ENCODE data around the gene TAF11.
"Not testable (repeated sequence)": the region's sequence is repeated elsewhere in the genome, so short reads cannot be mapped to it uniquely, and the experiment has no call there.

The TAF11 gene

DNA sequence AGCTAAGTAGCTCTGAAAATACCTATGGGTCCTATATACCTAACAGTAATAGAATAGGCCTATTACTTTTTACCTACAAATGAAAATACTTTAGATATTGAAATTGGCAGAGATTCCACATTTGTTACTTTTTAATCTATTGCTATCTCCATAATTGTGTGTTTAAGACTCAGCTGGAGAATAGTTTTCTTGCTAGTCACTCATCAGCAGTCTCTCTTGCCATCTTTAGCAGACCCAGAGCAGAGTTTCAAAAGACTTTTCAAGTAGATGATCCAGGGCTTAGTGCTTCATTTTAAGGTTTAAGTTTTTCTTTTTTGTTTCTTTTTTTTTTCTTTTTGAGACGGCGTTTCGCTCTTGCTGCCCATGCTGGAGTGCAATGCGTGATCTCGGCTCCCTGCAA, 14.1 kb upstream of the TAF11 start:
- ATAC-seq: no peak

DNA sequence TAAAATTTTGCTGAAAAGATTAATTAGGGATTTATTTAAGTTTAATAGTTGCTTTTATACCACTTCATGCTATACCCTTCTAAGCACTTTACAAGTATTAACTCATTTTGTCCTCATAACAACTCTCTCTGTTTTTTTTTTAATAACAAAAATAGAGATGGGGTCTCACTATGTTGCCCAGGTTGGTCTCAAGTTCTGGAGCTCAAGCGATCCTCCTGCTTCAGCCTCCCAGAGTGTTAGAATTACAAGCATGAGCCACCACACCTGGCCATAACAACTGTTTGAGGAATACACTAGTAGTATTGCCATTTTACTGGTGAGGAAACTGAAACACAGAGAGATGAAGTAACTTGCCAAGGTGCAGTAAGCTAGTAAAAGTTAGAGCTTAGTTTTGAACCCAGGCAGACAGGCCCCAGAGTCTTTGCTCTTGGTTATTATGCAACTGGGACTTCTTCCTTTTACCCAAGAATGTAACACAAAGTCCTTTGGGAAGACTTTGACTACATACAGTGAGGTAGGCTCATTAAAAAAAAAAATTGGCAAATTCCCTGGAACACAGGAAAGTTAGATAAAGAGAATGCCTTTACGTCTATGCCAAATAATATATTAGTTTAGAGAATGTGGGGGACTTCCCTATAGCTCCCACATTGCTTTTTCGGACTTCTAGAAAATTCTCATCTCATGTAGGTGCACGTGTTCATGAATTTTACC, 12.6 kb upstream of the TAF11 start:
- ATAC-seq: no peak

DNA sequence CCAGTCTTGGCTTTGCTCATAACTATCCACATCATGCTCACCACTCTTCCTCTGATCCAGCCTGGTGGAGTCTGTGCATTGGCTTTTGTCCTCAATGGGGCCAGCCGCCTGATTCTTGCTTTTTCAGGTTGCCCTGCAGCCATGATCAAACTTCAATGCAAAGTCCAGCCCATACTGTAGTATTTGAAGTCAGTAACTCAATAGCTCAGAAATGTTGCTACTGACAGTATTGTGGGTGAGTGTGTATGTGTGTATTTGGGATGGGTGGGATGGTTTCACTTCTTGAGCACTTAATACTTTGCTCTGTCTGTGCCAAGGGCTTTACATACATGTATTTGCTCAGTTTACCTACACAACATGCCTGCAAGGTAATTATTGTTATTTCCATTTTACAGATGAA, 11.9 kb upstream of the TAF11 start:
- not testable (repeated sequence) for ATAC-seq

DNA sequence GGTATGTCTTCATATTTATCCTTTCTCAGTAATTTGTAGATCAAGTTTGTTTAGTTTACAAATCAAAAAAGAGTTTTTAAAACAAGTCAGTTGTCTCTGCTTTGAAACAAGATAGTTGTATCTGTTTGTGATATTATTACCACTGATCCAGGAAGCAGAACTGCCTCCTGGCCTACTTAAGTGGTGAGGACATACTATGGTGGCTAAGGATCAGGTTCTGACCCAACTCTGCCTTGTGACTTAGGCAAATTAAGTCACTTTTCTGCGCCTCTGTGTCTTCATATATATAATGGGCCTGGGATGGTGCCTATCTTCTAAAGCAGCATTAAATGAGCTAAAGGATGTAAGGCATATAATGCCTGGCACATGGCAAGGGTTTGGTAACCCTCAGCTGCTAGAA, 9.9 kb upstream of the TAF11 start:
- no peak for ATAC-seq

DNA sequence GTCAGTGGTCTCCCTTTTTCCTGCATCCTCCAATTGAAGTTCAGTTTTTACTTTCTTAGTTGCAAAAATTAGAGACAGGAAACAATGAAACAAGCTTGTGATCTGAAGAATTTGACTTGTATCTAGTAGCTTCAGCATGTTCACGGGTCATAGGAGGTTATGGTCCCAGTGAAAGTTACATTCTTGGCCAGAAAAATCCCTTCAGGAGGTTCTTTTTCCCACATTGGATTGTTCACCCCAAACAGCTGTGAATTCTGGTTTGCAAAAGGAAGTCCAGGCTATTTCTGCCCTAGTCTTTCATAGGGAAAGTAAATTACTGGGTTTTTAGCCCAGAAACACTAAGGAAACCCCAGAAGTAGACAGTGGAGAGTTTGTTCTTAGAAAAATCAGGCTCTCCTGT, 9.3 kb upstream of the TAF11 start:
- ATAC-seq: no peak

DNA sequence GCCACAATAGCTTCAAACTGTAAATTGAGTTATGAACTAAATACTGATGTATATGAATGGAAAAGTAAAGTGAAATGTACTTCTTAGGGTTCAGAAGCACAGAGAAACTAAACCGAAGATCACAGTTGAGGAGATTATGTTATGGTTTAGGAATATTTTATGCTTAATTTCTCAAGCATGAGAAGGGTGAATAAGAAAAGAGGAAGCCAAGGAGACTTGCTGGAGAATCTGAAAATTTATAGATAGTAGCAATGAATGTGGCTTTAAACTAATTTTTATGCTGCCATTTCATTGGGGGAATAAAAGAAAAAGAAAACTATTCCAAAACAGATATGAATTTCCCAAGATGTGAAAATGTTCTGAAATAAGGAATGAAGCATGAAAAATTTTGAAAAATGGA, 6.9 kb upstream of the TAF11 start:
- ATAC-seq: no peak

DNA sequence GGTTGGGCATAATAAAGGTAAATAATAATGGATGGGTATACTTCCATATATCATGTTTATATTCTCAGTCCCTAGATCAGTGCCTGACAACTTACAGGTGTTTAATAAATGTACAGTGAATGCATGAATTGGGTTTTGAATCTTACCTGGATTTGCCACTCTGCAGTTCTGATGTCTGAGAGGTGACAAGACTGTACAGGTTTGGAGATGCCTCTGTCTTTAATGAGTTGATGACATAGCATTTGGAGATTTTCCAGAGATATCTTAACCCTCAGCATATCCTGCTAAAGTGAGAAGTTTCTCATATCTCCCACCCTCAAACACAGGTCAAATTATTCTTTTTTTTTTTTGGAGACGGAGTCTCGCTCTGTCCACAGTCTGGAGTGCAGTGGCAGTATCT, 3.5 kb upstream of the TAF11 start:
- no peak for ATAC-seq

DNA sequence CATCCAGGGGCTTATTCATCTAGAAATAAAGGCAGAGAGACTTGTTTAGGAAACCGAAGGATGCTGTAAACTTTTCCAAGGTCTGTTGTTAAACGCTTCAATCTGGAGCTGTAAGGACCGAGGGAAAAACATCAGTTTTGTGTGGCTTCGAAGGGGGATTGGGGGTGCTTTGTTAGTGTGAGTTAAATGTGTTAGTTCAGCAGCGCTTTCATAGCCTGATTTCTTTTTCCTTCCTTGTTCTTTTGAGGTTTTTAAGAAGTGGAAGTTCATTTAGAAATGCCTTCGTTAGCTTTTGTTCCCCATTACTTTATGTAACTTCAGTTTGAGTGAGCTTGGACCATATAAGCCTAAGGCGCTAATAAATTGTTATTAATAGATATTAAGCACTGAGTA, 2.7 kb upstream of the TAF11 start:
- no peak for ATAC-seq

DNA sequence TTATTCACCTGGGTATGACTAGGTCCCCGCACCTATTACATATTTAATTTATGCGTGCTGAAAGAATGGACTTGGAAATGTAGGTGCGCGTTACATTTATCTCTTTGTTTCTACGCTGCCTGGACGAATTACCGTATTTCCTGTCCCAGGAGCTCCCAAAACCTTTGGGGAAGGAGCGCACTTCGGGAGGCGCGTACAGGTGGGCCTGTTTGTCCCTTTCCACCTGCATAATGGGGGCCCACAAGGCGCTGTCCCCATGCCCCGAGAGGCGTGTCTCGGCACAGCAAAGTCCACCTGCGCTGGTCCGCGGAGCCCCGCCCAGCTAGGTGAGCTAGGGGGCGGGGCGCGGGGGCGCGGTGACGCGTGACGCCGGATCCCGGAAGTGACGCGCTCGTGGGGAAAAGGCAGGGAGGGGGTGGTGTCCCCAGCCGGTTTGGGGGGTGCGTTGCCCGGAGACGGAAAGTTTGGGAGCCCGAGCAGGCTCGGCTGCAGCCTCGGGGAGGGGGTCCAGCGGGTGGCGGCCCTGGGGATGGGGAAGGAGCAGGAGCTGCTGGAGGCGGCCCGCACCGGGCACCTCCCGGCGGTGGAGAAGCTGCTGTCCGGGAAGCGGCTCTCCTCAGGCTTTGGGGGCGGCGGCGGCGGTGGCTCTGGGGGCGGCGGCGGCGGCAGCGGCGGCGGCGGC, 1.2 kb upstream of the TAF11 start, which contains the start of gene ANKS1A:
TSS of gene ANKS1A (plus strand) at position 382 of the 682 bp plus-strand sequence. CDS start at position 530, 148 bp downstream.
- peak; percentile 78 to 80 for ATAC-seq

DNA sequence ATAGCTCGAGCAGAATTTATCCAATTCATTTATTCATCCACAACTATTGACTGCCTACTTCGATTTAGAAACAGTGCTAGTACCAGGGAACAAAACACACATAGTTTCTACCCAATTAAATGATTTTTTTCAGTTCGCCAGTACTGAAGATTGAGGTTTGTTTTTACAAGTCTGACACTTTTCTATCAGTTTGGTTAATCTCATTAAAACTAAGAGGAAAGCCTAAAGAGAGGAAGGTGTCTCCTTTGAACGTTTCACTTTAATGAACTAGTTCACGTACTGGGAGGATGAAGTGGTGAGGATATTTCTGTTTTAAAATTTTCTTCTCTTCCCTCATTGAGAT, 643 bp upstream of the TAF11 start:
- ATAC-seq: no peak

DNA sequence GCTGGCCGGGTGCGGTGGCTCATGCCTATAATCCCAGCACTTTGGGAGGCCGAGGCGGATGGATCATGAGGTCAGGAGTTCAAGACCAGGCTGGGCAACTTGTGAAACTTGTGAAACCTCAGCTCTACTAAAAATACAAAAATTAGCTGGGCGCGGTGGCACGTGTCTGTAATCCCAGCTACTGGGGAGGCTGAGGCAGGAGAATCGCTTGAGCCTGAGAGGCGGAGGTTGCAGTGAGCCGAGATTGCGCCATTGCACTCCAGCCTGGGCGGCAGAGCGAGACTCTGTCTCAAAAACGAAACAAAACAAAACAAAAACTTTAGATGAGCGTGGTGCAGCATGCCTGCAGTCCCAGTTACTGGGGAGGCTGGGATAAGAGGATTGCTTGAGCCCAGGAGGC, 2.0 kb downstream of the TAF11 start:
- not testable (repeated sequence) for ATAC-seq

DNA sequence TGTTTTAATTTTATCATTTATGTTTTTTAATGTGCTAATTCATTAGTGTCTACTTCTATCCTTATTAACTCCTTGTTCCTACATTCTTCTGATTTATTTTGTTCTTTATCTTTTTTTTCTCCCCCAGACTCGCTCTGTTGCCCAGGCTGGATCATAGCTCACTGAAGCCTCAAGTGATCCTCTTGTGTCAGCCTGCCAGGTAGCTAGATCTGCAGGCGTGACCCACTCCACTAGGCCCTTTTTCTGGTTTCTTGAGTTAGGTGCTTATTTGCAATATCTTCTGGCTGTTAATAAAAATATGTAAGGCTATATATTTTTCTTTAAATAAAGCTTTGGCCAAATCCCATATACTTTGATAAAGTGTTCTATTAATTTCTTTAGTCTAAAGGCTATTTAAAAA, 2.8 kb downstream of the TAF11 start:
- no peak for ATAC-seq

DNA sequence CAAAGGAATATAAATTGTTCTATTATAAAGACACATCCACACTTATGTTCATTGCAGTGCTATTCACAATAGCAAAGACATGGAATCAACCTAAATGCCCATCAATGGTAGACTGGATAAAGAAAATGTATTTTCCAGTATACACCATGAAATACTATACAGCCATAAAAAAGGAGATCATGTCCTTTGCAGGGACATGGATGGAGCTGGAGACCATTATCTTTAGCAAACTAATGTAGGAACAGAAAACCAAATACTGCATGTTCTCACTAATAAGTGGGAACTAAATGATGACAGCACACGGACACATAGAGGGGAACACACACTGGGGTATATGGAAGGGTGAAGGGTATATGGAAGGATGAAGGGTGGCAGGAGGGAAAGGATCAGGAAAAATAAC, 3.8 kb downstream of the TAF11 start:
- not testable (repeated sequence) for ATAC-seq

DNA sequence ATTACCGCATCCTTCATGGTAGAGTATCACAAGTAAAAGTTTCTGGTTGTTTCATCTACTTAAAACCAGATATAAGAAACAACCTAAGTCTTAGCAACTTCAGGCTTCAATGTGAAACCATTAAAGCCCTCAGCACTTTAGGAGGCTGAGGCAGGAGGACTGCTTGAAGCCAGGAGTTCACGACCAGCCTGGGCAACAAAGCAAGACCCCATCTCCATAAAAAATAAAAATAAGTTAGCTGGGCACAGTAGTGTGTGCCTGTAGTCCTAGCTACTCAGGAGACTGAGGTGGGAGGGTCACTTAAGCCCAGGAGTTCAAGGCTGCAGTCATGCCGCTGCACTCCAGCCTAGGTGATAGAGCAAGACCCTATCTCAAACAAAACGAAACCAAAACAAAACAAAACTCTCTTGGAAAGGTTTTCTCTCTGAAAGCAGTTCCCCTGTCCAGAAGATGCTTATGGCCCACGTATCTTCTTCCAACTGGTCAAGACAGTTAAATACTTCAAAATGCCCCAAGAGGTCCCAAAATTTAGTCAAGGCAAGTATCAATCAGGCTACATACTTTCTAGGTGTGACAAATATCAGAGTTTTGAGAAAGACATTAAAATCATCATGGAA, 9.9 kb downstream of the TAF11 start:
- ATAC-seq: no peak

DNA sequence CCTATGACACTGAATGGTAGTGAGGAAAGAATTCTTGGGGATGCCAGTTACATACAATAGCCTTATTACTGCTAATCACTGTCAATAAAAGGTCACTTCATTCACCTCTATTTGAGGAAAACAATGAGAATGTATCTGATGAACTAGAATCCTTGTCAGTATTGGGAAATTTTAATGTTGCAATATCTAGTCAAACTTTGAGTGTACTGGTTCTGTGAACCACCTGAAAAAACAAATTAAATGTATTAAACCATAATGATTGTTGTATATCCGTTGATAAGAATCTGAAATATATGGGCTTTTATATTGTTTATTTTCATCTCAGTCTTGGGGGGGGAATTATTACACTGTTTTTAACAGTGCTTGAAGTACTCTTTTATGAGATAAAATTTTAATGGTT, 10.6 kb downstream of the TAF11 start:
- ATAC-seq: no peak

DNA sequence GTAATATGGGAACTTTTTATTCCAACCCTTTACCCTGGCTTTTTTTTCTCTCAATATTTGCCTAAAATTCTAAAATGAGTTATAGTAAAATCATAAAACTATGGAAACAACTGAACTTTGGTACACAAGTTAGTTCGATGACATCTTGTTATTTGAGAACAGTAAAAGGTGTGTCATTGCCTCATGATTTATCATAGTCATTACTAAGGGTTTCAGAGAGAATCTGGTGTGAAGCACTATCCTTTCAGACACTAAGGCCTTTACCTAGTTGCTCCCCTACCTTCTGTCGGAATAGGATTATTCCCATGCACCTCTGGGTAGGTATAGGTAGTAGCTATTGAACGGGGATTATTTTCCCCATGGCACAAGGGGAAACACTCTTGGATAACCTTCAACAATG, 11.4 kb downstream of the TAF11 start:
- no peak for ATAC-seq

DNA sequence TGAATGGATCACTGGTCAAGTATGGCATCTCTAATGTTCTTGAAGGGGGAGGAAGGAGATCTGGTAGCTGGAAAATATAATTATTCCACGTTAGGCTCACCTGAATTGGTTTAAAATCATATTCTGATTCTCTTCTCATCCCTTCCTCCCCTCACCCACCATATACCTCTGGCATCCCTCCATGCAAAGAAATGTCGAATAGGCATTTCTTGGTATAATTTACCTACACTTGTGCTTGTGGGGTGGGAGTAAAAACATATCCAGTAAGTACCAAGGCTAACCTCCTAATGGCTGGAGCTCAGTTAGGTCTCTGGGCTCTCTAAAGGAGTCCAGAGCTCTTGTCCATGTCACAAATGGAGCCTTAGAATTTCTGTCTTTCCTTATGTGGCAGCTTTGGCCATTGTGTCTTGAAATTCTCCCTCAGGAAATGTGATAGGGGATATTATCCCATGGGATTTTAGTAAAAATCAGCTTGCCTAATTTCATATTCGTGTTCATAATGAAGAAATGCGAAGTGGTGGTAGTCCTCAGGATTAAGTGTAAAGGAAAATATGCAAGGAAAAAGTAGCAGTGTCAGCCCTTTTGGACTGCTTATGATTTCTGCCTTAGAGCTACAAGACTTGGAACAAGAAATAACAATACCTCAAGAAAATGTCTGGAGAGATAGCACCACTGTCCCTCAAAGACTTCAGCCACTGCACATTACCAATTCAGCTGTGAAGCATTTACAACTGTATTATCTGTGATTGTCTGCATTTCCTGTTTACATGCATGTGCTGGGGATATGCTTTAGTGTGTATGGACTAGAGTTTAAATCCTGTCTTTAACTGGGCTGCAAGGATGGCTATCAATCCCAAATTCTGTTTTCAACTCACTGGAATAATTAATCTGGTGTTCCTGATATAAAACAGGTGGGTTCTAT, 12.3 kb downstream of the TAF11 start:
- no peak for ATAC-seq

DNA sequence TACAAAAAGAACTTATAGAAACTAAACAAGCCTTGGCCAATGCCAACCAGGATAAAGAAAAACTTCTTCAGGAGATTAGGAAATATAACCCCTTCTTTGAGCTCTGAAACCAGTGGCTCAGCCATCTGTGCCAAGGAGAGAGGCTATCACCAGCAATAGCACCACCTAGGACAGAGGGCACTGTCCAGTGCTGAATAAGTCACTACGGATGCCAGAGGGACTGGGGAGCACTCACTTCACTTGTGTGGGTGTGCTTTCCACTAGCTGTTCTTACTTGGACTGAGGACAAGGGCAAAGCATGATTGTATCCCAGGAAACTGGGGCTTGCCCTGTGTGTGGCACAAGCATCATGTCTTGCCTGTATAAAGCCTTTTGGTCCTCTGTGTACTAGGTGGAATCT, 15.5 kb downstream of the TAF11 start:
- no peak for ATAC-seq

DNA sequence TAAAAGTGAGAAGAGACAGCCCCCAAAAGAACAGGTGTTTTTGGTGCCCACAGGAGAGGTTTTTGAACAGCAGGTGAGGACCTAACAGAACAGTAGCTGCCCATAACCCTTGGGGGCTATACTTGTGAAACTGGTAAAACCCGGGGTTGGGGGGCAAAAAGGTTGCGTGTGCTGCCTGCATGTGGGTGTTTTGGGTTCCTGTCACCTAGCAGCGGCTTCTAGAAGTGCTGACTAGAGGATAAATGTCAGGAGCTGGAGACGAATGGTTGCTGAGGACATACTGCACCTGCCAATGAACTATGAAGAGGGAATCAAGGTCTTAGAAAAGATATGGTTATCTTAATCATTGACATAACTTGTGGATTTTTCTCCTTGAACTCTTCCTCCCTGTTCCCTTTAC, 16.0 kb downstream of the TAF11 start:
- no peak for ATAC-seq

DNA sequence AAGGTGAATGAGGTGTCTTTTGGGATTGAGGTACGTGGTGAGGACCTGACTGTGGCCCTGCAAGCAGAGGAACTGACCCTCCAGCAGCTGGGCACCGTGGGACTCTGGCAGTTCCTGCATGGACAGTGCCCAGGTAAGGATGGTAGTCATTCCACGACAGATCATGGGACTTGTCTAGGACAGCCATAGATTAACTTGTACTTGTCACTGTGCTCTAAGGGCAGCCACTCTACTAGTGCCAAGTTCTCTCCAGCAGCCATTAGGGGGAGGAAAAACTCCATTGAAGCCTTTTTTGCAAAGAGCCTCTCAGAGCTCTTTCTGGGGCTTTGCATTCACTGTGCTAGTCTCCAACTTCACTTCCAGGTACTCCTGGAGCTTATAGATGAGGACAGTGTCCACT, 20.4 kb downstream of the TAF11 start:
- no peak for ATAC-seq

DNA sequence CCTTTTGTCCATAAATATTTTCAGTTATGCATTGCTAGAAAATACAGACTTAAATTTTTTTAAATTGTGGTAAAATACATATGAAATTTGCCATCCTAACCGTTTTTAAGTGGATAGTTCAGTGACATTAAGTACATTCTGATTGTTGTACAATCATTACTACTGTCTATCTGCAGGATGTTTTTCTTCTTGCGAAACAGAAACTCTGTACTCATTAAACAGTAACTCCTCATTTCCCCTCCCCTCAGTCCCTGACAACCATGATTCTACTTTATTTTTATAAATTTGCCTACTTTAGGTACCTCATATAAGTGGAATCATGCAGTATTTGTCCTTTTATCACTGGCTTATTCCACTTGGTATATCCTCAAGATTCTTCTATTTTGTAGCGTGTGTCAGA, 21.3 kb downstream of the TAF11 start:
- ATAC-seq: no peak

DNA sequence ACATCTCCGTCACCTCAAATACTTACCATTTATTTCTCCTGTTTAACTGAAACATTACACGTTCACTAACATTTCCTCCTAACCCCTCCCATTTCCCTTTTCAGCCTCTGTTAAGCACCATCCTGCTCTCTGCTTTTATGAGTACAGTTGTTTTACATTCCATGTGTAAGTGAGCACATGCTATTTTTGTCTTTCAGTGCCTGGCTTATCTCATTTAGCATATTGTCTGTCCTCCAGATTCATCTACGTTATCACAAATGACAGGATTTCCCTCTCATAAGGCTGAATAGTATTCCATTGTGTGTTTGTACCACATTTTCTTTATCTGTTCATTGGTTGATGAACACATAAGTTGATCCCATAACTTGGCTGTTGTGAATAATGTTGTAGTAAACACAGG, 22.7 kb downstream of the TAF11 start:
- ATAC-seq: no peak

DNA sequence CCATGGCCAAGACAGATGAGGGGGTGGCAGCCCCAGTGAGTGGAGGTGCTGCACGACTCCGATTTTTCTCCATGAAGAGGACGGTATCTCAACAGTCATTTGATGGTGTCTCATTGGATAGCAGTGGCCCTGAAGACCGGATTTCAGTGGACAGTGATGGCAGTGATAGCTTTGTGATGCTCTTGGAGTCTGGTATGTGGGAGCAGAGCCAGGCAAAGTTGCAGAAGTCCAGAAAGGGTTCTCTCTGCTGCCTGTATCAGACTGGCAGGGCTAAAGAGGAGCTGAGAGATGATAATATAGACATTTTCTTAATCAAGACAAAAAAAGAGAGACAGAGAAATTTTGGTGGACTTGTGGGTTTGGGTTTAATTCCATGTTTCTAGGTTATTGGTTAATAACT, 23.8 kb downstream of the TAF11 start:
- no peak for ATAC-seq

Data from activated CD4-positive, CD25-positive, alpha-beta regulatory T cell treated with anti-CD3 and anti-CD28 coated beads, Interleukin-2, amount 50 U/mL, for 24 hours (primary cell).